Activated CD4-positive, alpha-beta memory T cell treated with anti-CD3 and anti-CD28 coated beads for 36 hours (primary cell): ENCODE measurements around the gene GRIK3. TPM values are rescaled to one million over a fixed set of nuclear protein-coding genes. Genes with fewer than 3 reads are reported as not detected.
"Not testable (repeated sequence)": the region's sequence is repeated elsewhere in the genome, so short reads cannot be mapped to it uniquely, and the experiment has no call there.

Experiments
- CTCF ChIA-PET: fragments of 350-600 bp; sonication (Branson Sonifier 250); formaldehyde crosslinking; loops from one replicate; lab custom pipeline; 2021; ENCODE audit warnings: antibody characterized with exemption, inconsistent platforms; lab: Charles Lee
- POLR2A ChIA-PET: fragments of 350-600 bp; sonication (Branson Sonifier 250); formaldehyde crosslinking; loops from one replicate; lab custom pipeline; 2021; ENCODE audit warnings: antibody characterized with exemption; lab: Charles Lee
- DNase-seq: peaks from one replicate; pipeline ENCODE4 v3.0.0-alpha.2; 2020
- H3K27ac Mint-ChIP-seq: one replicate; pipeline ENCODE4 v1.8.0; 2021; ENCODE audit warnings: mixed read lengths
- H3K27me3 Mint-ChIP-seq: one replicate; pipeline ENCODE4 v1.8.0; 2021; ENCODE audit warnings: mixed read lengths
- H3K36me3 Mint-ChIP-seq: one replicate; pipeline ENCODE4 v1.8.0; 2021; ENCODE audit warnings: mixed read lengths
- H3K4me1 Mint-ChIP-seq: one replicate; pipeline ENCODE4 v1.8.0; 2021; ENCODE audit warnings: low read depth, mixed read lengths
- H3K4me3 Mint-ChIP-seq: one replicate; pipeline ENCODE4 v1.8.0; 2021; ENCODE audit warnings: mild to moderate bottlenecking, mixed read lengths
- H3K9me3 Mint-ChIP-seq: one replicate; pipeline ENCODE4 v1.8.0; 2021; ENCODE audit warnings: mixed read lengths
- intact Hi-C: fragments of 100-400 bp; cut with micrococcal nuclease; formaldehyde crosslinking; loops from one replicate; pipeline ENCODE4 v1.15.1; 2023
- total RNA-seq, 2 experiments: library from RNA; stranded (reverse); gene quantifications; one replicate each; pipeline ENCODE4 v1.2.3, GENCODE V29; 2021

GRIK3 gene
- total RNA-seq, 2 experiments from 2014 or later = not detected

DNA sequence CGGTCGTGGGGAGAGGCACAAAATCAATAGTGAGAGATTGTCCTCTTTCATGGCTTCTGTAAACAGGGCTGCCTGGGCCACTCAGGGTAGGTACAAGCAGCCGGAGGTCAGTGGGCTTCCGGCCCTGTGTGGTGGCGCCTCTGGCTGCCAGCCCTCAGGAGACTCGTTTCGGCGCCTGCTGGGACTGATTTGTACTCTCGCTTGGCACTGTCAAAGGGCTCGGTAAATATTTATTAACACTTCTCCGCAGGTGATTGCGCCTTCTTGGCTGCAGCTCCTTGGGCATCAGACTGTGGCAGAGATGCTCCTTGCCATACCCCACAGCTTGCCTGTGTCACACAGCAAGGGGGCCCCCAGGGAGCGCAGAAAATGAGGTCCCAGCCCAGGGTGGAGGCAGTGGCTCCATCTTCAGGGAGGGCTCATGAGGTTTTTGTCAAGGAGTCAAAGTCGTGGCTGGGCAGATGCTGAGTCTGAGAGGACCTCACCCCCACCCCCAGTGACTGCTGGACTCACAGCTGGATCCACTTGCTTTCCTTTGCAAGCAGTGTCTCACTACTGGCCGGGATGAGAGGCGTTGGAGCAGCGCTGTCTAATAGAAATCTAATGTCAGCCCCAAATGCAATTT, 262.5 kb downstream of the GRIK3 start:
- Mint-ChIP-seq H3K27ac (no peak overlapping the region), H3K4me3 (no peak overlapping the region), H3K36me3 (no peaks in the 10 kb centered on the region), H3K9me3 (no peaks in the 10 kb centered on the region), H3K27me3 (peaks cover 38% of the 10 kb centered on the region), H3K4me1 (no peaks in the 10 kb centered on the region)
- intact Hi-C loops = no loop called here
- ChIA-PET POLR2A (no interaction called here), CTCF (no interaction called here)
- DNase-seq = no peak

DNA sequence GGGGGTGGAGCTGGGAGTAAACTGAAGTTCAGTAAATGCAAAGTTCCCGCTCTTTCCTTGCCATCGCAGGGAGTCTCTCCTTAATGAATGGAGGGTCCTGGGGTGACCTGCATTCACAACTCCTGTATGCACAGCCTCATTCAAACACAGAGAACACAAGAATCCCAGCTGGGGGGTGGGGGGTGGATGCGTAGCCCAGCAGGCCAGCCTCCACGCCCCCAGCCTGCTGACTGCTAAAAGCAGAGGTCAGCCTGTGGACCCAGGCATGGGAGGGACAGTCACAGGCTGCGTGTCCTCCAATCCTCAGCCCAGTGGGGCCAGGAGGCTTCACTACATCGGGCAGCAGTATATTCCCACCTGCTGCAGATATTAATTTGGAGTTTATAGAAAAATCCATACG, 263.1 kb downstream of the GRIK3 start:
- ChIA-PET CTCF (no interaction called here), POLR2A (no interaction called here)
- no peak for DNase-seq
- H3K36me3 Mint-ChIP-seq = no peaks in the 10 kb centered on the region
- H3K27me3 Mint-ChIP-seq = peaks cover 36% of the 10 kb centered on the region
- no peak overlapping the region for H3K4me3 Mint-ChIP-seq
- H3K9me3 Mint-ChIP-seq = no peaks in the 10 kb centered on the region
- H3K4me1 Mint-ChIP-seq = no peaks in the 10 kb centered on the region
- intact Hi-C loops = no loop called here
- no peak overlapping the region for H3K27ac Mint-ChIP-seq

DNA sequence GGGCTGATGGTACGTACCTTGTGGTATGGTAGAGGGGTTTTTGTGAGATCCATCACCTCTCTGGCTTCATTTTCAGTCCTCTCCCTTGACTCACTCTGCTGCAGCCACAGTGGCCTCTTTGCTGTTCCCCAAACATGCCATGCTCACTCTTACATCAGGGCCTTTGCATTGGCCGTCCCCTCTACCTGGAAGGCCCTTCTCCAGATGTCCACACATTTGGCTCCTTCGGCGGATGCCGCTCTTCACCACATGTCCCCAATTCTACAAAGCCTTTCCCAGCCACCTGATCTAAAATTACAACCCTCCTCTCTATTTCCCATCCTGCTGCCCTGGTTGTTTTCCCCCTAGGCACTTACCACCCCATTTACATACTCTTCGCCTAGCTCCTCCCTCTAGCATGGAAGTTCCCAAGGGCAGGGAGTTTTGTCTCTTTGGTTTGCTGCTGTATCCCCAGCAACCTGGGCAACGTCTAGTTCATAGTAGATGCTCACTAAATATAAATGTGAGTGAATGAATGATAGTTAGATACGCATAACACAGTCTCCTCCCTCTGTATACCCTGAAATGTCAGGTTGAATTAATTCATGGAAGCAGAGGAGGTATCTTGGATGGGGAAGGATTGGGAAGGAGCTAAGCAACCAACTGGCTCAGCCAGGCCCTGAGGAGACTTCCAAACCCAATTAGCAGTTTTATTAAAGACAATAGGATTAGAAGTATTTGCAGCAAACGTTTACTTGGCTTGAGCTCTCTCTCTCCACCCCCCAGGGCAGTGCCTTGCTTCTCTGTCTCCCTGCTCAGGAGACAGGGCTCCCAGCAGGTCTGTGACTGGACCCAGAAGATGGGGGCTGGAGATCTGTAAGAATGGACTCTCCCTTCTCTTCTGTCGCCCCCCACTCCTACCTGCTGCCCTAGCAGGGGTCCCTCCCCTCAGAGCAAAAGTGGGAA, 264.2 kb downstream of the GRIK3 start:
- Mint-ChIP-seq H3K36me3 (no peaks in the 10 kb centered on the region), H3K27me3 (peaks cover 31% of the 10 kb centered on the region), H3K4me1 (no peaks in the 10 kb centered on the region), H3K4me3 (no peak overlapping the region), H3K27ac (no peak overlapping the region), H3K9me3 (no peaks in the 10 kb centered on the region)
- POLR2A ChIA-PET = no interaction called here
- no peak for DNase-seq
- intact Hi-C loops = no loop called here
- CTCF ChIA-PET = no interaction called here

DNA sequence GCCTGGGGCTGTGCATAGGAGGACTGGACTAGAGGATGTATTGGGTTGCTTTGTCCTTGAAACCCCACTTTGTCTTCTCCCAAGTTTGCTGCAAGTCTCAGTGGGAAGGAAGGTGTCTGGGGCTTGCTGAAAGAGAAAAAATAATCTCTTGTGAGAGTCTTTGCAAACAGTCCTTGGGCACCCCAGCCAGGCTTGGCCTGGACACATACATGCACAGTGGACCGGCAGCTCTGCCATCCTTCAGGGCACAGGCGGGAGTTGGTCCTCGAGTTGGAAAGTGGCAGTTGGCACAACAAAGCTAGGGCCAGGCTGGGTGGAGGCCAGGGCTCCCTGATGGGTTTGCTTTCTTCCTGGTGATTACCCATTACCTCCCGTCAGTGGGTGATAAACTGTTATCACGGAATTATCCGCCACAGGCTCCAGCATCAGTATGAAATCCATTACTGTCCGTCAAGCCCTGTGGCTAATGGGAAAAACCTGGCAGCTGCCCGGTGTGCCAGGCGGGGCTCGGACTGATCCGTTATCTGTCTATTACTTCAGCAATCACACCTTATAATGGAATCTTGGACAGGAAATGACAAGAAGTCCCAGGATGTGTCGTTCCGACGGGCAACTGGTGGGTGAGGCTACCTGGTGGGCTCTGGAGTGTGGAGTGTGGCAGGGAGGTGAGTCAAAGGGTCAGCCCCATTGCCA, 265.7 kb downstream of the GRIK3 start:
- no peak overlapping the region for H3K4me3 Mint-ChIP-seq
- H3K9me3 Mint-ChIP-seq = no peaks in the 10 kb centered on the region
- peaks cover 31% of the 10 kb centered on the region for H3K27me3 Mint-ChIP-seq
- ChIA-PET CTCF (no interaction called here), POLR2A (no interaction called here)
- intact Hi-C loops = no loop called here
- DNase-seq = no peak
- H3K36me3 Mint-ChIP-seq = no peaks in the 10 kb centered on the region
- no peaks in the 10 kb centered on the region for H3K4me1 Mint-ChIP-seq
- H3K27ac Mint-ChIP-seq = no peak overlapping the region

DNA sequence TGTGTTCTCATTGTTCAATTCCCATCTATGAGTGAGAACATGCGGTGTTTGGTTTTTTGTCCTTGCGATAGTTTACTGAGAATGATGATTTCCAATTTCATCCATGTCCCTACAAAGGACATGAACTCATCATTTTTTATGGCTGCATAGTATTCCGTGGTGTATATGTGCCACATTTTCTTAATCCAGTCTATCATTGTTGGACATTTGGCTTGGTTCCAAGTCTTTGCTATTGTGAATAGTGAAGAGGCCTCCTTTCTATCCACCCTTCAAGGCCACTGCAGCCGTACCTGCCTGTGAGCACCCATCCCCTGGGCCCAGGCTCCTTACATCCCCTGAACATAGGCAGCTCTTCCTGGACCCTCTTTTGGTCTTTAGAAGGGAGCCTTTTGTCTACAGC, 266.9 kb downstream of the GRIK3 start:
- H3K9me3 Mint-ChIP-seq, H3K4me3 Mint-ChIP-seq, intact Hi-C loops, POLR2A ChIA-PET, H3K27ac Mint-ChIP-seq, H3K36me3 Mint-ChIP-seq, DNase-seq, H3K4me1 Mint-ChIP-seq: not testable (repeated sequence)
- CTCF ChIA-PET = interaction anchor here (0.6 kb wide), 1 partner anchor 268 kb away, joined by 5 read pairs; no protein-coding TSS in a partner anchor
- H3K27me3 Mint-ChIP-seq = peaks cover 24% of the 10 kb centered on the region

DNA sequence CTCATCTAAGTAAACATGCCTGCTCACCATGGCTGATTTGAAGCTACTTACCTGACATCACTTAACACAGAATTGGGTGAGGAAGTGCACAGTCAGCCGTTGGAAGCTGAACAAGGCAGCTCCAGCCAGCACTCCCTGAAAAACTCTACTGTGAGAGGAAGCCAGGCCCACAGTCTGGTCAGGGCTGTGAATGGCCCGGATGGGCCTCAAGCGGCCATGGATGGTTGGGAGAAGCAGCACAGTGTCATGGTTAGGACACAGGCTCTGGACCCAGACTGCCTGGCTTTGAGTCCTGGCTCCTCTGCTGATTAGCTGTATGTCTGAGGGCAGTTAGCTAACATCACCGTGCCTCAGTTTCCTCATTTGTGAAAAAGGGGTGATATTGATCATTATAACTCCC, 267.8 kb downstream of the GRIK3 start:
- Mint-ChIP-seq H3K36me3 (no peaks in the 10 kb centered on the region), H3K27ac (no peak overlapping the region), H3K4me1 (no peaks in the 10 kb centered on the region), H3K9me3 (no peaks in the 10 kb centered on the region), H3K27me3 (peaks cover 18% of the 10 kb centered on the region), H3K4me3 (no peak overlapping the region)
- ChIA-PET CTCF (no interaction called here), POLR2A (no interaction called here)
- DNase-seq = no peak
- intact Hi-C loops = no loop called here

DNA sequence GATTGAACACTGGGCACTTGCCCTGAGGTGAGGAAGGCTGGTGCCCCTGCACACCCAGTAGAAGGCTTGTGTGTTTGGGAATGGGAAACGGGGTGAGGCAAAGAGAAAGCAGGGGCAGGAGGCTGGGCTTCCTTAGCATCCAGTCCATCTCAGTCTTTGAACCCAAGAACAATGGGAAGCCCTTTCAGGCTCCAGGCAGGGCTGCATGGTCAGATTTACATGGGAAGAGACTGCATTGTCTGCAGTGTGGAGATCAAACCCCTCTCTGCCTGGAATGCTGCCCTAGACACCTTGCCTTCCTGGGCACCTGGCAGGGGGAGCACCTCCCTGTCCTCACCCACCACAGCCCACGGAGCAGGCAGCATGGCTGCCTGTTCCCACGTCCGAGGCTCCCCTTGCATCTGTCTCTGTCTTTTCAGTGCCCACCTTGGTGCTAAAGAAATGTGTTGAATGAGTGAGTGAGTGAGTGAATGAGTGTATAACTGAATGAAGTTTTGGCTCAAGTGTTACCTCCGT, 268.5 kb downstream of the GRIK3 start:
- Mint-ChIP-seq H3K27me3 (peaks cover 14% of the 10 kb centered on the region), H3K9me3 (no peaks in the 10 kb centered on the region), H3K27ac (no peak overlapping the region), H3K4me3 (no peak overlapping the region), H3K4me1 (no peaks in the 10 kb centered on the region), H3K36me3 (no peaks in the 10 kb centered on the region)
- ChIA-PET CTCF (no interaction called here), POLR2A (no interaction called here)
- no peak for DNase-seq
- intact Hi-C loops = no loop called here

DNA sequence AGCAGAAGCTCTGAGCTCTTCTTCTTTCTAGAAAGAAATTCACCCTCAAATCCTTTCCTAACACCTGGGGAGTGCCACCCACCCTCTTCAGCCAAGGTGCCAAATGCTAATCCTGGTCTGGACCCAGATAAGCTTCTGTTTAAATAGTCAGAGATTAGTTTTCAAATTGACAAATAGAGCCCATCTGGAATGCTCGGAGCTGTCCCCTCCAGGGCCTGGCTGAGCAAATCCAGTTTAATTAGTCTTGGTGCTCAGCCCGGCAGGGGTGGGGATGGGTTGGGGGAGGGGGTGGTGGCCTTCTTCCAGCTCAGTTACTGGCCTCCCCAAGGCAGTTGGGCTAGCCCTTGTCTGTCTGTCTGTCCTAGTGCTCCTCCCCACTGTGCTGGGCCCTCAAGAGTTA, 269.5 kb downstream of the GRIK3 start:
- H3K27ac Mint-ChIP-seq = no peak overlapping the region
- POLR2A ChIA-PET = no interaction called here

DNA sequence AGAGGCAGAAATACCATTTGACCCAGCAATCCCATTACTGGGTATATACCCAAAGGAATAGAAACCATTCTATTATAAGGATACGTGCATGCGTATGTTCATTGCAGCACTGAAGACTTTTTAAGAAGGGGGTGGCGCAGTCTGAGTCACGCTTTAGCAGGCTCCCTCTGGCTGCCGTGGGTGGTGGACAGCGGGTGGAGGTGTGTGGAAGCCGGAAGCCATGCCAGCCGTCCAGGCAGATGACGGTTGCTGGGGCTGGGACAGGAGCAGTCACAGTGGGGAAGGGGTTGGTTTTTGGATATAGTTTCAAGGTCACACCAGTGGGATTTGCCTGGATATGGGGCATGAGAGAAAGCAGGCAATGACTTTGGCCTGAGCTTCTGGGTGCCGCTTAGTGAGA, 270.5 kb downstream of the GRIK3 start:
- intact Hi-C loops = no loop called here
- Mint-ChIP-seq H3K36me3 (no peaks in the 10 kb centered on the region), H3K27me3 (no peaks in the 10 kb centered on the region), H3K9me3 (peaks cover 5% of the 10 kb centered on the region), H3K4me3 (no peak overlapping the region), H3K27ac (no peak overlapping the region), H3K4me1 (no peaks in the 10 kb centered on the region)
- CTCF ChIA-PET = no interaction called here
- POLR2A ChIA-PET = no interaction called here
- no peak for DNase-seq

More for the DNA sequence above, 269.5 kb downstream of the GRIK3 start:
- DNase-seq = no peak
- intact Hi-C loops = no loop called here
- Mint-ChIP-seq H3K4me1 (no peaks in the 10 kb centered on the region), H3K36me3 (no peaks in the 10 kb centered on the region), H3K4me3 (no peak overlapping the region), H3K9me3 (no peaks in the 10 kb centered on the region), H3K27me3 (peaks cover 8% of the 10 kb centered on the region)
- CTCF ChIA-PET = no interaction called here

DNA sequence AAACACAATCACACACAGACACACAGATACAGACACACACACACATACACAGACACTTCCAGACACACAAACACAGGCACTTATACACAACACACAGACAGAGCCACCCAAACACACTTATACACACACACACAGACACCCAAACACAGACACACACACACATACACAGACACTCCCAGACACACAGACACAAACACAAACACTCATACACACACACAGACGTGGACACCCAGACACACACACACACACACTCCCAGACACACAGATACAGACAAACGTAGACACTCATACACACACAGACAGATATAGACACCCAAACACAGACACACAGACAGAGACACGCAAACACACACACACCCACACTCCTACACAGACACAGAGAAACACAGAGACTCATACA, 272.1 kb downstream of the GRIK3 start:
- ChIA-PET CTCF (no interaction called here), POLR2A (no interaction called here)
- no peak overlapping the region for H3K4me3 Mint-ChIP-seq
- DNase-seq = no peak
- intact Hi-C loops = no loop called here
- H3K27me3 Mint-ChIP-seq = no peaks in the 10 kb centered on the region
- H3K4me1 Mint-ChIP-seq = no peaks in the 10 kb centered on the region
- H3K9me3 Mint-ChIP-seq = peaks cover 5% of the 10 kb centered on the region
- no peak overlapping the region for H3K27ac Mint-ChIP-seq
- no peaks in the 10 kb centered on the region for H3K36me3 Mint-ChIP-seq

DNA sequence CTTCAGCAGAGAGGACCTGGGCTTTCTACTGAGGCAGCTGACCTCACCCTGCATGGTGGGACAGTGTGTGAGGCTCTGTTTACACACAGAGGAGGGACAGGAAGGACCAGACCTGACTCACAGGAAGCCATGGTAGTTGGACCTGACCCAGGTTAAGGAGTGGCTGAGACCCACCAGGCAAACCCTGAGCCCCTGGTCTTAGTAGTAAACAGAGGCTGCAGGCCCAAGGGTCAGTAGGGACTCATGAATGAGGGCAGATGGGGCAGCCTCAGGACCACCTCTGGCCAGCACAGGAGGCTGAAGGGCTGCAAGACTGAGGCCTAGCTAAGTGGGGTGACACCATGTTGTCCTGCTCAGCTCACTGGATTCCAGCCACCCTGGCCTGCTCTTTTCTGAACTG, 273.2 kb downstream of the GRIK3 start:
- H3K27me3 Mint-ChIP-seq = no peaks in the 10 kb centered on the region
- no peaks in the 10 kb centered on the region for H3K36me3 Mint-ChIP-seq
- DNase-seq = no peak
- H3K9me3 Mint-ChIP-seq = peaks cover 5% of the 10 kb centered on the region
- H3K4me1 Mint-ChIP-seq = no peaks in the 10 kb centered on the region
- H3K27ac Mint-ChIP-seq = no peak overlapping the region
- no peak overlapping the region for H3K4me3 Mint-ChIP-seq
- CTCF ChIA-PET = no interaction called here
- POLR2A ChIA-PET = no interaction called here
- intact Hi-C loops = no loop called here

DNA sequence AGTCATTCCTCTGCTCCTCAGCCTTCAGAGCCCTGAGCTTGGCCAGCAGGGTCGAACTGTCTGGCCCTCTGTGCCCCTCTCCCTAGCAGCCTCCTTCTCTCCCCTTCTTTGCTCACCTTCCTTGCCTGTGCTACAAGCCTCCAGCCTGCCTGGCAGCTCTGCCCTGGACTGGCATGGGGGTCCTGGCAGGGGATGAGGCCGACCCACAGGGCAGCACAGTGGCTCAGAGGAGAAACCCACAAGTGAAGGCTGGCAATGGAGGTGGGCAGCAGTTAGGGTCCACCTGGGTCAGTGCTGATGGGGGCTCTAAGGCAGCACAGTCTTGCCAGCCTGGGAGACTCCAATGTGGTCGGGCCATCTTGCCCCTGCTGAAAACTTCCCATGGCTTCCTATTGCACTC, 274.2 kb downstream of the GRIK3 start:
- POLR2A ChIA-PET = no interaction called here
- H3K9me3 Mint-ChIP-seq = peaks cover 5% of the 10 kb centered on the region
- intact Hi-C loops = no loop called here

More for the DNA sequence above, 274.2 kb downstream of the GRIK3 start:
- no peaks in the 10 kb centered on the region for H3K4me1 Mint-ChIP-seq
- CTCF ChIA-PET = no interaction called here
- no peak for DNase-seq
- no peaks in the 10 kb centered on the region for H3K36me3 Mint-ChIP-seq
- no peak overlapping the region for H3K27ac Mint-ChIP-seq
- H3K4me3 Mint-ChIP-seq = no peak overlapping the region
- peaks cover 2% of the 10 kb centered on the region for H3K27me3 Mint-ChIP-seq
